ENCODE data around the gene SLC41A3.
"Not testable (repeated sequence)": the region's sequence is repeated elsewhere in the genome, so short reads cannot be mapped to it uniquely, and the experiment has no call there.

SLC41A3 gene

DNA sequence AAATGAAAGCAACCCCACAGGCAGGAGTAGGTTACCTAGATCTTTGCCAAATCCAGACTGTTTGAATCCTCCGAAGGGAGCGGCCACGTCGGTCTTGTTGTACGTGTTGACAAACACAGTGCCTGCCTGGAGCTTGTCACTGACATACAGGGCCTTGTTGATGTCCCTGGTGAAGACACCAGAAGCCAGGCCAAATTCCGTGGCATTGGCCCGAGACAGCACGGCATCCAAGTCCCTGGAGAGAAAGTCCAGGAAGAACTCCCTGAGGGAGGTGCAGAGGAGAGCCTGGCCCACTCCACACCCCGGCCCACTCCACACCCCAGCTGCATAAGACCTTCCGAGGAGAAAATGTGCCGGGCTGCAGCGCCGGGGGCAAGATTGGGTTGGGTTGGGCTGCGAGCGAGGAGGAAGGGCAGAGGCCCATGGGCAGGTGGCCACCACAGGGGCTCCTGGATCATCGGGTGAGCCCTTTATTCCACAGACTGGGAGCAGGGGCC lies 21.8 kb upstream of the SLC41A3 start:
- DNase-seq, result no peak

DNA sequence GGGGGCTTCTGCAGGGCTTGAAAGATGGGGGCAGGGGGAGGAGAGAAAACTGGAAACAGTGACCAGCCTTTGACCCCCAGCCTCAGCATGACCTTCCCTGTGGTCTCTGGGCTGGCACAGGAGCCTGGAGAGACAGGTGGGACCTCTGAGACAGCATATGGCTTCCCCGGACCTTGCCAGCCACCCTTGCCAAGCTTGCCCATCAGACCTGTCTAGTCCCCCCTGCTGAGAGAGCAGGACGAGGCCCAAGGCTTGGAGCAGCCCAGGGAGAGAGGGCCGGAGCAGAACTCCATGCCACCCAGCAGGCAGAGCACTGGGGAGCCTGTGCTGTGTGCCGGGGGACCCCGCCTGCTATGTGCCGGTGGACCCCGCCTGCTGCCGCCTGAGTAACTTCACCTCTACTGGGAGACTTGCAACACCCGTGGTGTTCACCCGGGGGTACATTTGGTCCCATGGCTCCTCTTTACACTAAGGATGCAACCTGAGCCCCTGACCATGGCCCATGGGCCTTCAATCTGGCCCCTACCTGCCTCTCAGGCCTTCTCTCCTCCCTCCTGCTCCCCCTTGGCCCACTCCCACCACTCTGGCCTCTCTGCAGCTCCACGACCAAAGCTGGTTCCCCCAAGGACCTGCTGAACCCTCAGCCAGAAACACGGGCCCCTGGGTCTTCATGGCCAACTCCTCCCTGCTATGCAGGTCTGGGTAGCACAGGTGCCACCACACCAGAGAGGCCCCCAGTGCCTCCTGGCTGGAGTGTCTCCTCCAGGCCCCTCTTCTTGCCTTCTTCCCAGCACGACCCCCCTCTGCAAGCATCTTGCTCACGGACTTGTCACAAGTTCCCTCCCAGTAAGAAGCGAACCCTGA lies 21.1 kb upstream of the SLC41A3 start:
- no peak for DNase-seq

DNA sequence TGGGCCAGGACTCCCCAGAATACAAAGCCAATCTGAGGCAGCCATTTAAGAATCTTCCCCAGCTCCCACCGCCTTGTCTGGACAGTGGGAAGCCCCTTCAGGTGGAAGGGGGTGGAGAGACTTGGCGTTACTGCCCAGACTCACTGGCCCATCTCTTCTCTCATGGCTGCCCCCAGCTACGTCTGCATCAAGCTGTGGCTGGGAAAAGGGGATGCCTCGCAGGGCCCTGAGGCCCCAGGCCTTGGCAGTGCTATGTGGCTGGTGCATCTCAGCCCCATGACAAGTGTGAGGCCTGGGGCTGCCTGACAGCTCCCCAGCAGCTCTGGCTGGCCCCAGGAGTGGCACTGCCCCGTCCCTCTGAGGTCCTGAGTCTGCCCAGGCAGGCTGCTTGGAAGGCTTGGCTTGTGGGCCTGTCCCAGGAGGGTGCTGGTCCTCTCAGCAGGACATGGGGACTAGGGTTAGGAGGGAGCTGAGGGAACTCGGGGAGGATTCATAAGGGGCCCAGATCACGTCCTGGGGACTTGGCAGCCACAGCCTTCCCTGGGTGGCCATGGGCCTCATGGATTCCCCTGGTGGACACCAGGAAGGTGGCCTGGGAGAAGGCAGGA lies 20.2 kb upstream of the SLC41A3 start:
- DNase-seq, result no peak

DNA sequence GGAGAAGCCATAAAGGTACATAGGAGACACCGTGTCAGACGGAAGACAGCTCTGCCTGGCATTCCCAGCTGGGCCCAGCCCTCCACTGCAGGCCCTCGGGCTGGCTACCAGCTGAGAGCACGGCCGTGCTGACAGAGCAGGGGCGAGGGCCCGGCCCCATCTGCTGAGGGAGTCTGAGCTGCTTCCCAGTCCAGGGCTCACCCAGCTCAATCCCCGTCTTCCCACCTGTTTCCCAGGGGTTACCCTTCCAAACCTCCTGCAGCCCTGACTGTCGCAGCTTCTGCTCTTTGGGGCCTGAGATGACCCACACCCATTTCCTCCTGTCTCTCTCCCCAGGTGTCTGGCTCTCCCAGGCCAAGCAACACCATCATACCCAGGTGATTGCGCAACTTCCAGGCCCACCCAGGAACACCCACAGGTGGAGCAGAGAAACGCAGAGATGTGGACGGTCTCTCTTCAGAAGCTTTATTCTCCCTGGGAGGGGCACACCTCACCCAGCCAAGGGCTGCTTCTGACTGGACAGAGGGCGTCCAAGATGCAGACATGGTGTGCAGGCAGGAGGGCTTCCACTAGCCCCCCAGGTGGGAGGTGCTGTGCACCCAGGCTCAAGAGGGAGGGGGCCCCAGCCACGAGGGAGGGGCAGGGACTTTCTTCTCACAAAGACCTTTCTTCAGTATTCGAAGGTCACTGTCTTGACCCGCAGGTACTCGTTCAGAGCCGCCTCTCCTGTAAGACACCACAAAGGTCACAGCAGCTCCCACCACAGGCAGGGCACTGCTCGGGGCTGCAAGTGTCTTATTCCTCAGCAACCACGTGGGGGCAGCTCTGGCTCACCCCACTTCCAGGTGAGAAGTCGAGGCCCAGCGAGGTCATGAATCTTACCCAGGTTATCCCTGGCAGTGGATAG lies 19.4 kb upstream of the SLC41A3 start:
- DNase-seq, result peak in 1 of 2 experiments; percentile 55

DNA sequence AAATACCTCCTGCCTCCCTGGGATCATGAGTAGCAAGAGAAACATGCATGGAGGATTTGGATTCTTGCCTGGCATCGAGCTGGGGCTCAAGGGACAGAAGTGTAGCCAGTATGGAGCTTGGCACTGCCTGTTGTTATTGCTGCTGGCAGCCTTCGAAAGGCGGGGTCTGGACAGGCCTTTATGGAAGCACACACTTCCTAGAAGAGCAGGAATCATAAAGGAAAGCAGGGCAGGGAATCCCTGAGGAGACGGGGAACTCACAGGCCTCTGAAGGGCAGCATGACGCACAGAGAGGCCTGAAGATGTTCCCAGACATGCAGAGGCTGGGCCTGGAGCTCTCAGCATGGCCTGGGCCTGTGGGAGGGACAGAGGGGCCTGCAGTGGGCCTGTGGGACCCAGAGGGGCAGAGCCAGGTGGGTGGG lies 18.6 kb upstream of the SLC41A3 start:
- no peak for DNase-seq

DNA sequence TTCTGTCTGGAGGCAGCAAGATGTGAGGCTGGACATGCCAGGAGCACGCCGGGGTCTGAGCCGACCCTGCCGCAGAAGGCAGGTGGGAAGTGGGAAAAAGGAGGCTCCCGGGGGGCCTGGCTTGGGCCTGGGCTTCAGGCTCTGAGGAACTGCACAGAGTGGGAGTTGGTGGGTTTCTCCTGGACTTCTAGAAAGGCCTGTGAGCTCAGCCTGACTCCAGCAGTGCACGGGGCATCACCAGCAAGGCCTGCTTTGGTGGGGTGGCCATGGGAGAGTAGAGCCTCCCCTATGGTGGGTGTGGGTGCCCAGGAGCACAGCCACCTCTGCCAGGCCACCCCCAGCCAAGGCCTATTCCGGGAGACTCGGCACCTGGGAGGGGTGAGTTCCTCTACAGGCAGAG lies 18.1 kb upstream of the SLC41A3 start:
- DNase-seq, result no peak

DNA sequence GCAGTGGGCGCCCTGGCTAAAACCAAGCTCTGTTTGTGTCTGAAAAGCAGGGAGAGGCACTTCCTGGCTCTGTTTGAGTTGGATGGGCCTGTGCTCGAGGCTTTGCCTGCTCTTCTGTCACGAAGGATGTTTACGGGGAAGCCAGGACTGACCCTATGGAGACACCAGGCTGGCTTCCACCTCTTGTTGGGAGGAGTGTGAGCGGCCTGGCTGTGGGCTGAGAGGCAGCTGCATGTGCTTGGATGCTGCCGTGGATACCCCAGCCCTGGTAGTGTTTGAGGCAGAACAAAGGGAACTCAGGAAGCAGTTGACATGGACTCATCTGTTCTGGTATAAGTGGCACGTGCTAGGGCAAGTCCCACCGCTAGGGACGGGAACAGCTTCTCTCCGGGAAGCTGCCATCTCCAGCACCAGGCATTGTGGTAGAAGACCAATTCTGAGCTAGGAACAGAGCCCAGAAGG lies 17.6 kb upstream of the SLC41A3 start:
- no peak for DNase-seq

DNA sequence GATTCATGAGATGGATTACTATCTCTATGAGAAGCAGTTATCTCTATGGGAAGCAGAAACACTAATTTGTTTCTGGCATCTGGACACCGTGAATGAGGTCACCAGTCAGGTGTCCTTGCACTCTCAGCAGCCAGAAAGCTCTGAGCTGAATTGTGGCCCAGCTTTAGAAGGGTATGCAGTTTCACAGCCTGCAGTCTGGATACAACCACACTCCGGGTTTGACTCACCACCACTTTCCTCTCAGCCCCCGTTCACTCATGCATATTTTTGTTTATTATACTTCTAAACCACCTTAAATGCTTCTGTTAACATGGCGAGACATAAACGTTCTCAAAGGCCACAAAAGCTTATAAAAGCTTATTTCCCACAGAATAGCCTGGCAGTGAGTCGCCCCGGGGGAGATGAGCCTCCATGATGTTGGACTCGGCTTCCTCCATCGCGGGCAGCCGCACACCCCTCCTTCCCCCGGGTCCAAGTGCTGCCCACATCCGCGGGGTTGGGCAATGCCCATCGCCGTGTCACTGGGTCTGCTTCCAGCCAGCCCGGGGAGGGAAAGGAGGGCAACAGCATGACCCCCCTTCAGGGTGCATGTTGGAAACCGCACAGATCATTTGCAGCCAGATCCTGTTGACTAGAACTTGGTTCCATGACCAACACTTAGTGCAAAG lies 16.8 kb upstream of the SLC41A3 start:
- no peak for DNase-seq

DNA sequence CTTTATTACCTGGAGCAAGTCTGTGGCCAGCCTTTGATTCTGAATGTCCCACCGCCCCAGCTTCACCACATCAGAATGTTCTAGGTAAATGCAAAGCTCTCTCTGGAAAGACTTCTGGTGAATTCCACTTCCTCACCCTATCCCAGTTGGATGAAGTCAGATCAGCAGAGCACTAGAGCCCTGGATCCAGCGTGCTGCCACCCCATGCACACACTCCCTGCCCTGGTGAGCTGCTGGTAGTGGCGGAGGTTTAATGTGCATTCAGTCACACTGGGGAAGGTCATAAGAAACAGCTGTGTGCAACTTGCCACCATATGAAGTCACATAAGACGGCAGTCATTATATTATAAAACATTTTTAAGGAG lies 16.3 kb upstream of the SLC41A3 start:
- no peak for DNase-seq

DNA sequence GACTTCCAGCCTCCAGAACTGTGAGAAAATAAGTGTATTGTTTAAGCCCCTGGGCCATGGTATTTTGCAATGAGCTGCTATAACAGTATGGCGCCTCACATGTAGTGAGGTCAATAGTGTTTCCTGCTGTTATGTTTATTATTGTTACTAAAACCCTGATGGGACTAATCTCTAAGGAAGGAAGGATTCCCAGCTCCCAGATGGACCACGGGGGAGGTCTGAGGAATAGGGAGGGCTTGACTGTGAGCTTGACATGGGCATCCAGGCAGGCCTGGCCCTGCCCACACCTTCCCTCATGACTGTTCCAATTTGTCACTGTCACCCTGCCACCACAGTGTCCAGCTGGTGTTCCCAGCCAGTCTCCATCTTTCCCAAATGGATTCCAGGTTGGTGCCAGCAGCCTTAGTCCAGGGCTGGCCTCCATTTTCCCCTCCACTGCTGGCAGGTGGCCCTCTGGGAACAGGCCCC lies 14.5 kb upstream of the SLC41A3 start:
- no peak for DNase-seq

DNA sequence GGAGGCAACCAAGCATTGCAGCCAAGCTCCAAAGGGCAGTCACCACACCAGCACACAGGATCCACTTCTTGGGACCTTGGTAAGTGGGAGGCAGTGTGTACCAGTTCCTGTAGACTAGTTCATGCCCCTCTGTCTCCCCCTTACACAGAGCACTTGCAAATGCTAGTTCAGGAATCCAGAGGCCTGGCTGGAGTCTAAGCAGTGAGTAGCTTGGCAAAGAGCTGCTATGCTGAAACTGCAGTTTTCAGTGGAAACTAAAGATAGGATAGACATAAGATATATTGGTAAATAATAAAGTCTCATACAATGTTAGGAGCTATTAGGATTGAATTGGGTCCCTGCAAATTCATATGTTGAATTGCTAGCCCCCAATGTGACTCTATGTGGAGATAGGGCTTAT lies 13.9 kb upstream of the SLC41A3 start:
- DNase-seq, result no peak

DNA sequence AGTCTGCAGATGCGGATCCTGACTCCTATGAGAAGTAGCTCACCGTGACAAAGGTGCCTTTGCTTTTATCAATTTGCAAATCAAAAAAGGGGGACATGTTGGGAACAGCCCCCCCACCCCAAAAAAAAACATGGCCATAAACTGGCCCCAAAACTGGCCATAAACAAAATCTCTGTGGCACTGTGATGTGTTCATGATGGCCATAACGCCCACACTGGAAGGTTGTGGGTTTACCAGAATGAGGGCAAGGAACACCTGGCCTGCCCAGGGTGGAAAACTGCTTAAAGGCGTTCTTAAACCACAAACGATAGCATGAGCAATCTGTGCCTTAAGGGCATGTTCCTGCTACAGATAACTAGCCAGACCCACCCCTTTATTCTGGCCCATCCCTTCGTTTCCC lies 12.3 kb upstream of the SLC41A3 start:
- not testable (repeated sequence) for DNase-seq

DNA sequence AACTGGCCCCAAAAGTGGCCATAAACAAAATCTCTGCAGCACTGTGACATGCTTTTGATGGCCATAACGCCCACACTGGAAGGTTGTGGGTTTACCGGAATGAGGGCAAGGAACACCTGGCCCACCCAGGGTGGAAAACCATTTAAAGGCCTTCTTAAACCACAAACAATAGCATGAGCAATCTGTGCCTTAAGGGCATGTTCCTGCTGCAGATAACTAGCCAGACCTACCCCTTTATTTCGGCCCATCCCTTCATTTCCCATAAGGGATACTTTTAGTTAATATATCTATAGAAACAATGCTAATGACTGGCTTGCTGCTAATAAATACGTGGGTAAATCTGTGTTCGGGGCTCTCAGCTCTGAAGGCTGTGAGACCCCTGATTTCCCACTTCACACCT lies 8.2 kb upstream of the SLC41A3 start:
- not testable (repeated sequence) for DNase-seq

DNA sequence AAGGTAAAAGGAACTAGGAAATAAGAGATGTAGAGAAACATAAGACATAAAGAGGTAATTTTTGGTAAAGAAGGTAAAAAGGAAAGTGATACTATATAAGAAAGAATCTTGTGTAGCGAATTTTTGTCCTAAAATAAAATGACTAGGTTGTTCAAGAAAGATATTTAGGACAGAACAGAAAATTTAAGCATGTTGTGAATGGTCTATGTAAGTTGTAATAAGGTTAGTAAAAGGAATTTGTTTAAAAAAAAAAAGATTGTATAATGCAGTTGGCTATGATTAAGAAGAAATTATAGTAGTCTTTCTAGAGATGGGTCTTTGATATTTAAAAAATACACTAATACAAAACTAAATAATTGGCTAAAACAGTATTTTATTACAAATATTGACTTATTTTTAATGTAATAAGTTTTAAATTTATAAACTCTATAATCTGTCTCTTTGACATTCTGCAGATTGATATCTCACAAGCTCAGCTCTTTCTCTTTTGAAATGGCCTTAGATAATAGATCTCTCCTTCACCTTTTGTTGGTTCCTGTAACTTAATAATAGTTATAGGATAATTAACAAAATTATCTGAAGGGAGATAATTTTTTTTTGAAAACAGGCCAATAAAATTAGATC lies 3.7 kb upstream of the SLC41A3 start:
- no peak for DNase-seq

DNA sequence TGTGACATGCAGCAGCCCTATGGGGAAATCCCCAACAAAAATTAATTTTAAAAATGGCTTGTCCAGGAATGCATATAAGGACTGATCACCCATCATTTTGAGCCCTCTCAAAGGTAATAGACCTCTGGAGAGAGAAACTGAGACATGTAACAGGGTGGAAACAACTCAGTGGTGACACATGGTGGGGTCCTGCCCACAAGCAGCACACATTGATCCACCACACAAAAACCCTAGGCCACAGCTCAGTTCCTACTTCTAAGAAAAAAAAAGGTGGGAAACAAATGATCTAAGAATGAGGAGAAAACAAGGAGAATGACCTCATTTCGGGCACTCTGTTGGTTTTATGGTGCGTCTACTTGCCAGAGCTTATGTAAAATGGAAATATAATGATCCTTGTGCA lies 1.9 kb upstream of the SLC41A3 start:
- no peak for DNase-seq

DNA sequence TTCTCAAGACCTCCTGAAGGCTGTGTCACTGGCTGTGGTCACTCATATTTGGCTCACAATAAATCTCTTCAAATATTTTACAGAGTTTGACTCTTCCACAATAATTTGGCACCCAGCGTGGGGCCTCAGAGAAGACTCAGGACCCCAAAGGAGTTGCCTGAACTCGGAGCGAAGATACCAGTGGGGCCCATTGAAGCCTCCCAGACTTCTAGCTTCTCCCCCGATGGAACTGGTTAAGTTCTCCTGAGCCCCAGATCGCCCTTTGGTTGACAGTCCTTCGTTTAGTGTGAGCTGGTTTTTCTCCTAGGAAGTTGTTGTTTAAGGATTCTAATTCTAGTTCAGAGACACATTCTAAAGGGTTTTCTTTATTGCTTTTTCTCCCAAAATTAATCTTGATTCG lies 1.4 kb upstream of the SLC41A3 start:
- DNase-seq, result no peak

DNA sequence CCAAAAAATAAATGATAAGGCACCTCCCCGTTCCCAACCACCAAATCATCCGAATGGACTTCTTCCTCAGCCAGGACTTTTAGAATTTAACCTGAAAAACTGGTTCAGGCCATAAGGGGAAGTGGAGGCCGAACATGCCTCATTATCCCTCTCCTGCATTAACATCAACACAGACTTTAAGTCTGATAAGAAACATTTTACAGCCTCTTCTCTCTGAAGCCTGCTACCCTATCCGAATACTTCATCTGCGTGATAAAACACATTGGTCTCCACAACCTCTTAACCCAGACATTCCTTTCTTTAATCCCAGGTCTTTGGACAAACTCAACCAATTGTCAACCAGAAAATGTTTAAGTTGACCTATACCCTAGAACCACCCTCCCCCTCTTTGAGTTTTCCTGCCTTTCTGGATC lies 850 bp upstream of the SLC41A3 start:
- DNase-seq, result no peak

DNA sequence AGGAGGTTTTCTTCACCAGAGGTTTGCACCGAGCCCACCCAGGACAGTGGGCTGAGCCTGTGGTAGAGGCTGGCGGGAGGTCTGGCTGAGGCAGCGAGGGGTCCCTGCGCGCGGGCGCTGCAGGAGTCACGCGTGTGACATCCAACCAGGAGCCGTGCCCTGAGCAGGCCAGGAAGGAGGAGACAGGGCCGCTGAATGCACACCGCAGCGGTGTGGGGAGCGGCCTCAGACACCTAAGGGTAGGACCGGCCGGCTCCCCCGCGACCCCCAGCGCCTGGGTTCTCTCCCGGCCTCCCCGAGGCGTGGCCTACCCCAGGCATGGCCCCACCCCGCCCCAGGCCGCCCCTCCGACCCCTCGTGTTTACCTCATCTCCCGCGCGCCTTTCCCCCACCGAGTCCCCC lies 412 bp downstream of the SLC41A3 start:
- peak; percentile 35 to 79 for DNase-seq

DNA sequence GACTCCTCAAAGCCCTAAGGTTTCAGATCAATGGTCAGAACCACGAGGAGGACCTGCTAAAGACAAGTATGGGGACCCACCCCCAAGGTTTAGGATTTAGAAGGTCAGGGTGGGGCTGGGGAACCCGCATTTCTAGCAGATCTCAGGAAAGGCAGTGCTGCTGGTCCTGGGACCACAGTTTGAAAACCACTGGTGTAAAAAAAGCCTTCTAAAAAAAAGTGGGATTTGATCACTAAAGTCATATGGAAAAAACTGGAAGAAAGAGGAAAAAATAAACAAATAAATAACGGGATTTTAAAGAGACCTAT lies 832 bp downstream of the SLC41A3 start:
- DNase-seq, result no peak

DNA sequence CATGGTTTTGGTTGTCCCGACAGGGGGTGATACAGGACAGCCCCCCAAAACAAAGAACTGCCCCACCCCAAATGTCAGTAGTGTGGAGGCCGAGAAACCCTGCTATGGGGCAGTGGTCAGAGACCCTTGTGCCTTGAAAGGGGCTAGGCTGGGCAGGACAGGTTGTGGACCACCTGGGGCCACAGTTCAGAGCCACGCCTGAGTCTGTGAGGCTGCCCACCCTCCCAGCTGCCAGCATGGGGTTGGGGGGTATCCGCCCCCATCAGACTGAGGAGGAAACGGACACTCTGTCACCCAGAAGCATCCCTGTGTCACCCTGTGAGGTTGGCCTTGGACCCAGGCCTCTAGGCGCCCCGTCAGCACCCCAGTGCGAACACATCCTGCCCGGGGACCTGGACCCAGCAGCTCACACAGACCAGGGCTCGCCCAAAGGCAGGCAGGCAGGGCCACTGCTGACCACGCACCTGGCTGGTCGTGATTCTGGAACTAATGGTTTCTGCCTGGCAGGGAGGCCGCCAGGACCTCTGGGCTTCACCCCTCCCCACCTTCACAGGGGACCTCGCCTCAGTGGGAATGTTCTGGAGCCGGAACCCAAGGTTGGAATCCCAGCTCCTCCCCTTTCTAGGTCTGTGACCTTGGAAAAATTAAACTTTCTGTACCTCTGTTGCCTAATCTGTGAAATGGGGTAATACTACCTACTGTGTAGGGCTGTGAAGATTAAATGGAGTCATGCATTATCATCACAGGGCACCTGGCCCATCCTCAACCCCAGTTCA lies 1.4 kb downstream of the SLC41A3 start:
- no peak for DNase-seq

DNA sequence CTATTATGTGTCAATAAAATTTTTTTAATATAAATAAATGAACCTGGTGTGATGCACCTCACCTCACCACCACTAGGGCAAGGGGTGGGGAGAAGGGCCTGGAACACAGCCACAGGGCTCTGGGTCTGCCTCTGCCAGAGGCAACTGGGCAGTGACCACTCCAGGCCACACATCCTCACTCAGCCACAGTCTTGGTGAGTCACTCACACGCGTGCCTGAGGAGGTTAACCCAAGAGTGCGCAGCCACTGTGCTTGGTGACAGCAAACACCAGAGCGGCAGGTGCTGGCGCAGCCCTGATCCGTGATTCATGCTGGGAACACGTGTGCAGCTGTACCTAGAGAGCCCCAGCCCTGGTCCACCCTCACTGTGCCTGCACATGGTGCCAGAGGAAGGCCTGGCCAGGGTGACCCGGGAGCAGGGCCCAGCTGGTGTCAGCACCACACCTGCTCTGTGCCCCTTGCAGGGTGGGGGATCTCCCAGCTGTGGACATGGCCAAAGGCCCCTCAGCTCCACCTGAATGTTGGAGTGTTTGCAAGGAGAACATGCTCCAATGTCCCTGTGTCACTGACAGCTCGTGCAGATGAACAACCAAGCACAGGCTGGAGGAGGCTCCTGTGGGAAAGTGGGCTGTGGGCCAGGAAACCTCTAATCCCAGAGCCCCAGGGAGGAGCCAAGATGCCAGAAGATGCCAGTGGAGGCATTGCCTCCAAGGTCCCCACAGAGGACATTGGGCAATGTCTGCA lies 2.1 kb downstream of the SLC41A3 start:
- DNase-seq, result peak in 1 of 2 experiments; percentile 15
